ENCODE data around the gene ZFAND3.

DNA sequence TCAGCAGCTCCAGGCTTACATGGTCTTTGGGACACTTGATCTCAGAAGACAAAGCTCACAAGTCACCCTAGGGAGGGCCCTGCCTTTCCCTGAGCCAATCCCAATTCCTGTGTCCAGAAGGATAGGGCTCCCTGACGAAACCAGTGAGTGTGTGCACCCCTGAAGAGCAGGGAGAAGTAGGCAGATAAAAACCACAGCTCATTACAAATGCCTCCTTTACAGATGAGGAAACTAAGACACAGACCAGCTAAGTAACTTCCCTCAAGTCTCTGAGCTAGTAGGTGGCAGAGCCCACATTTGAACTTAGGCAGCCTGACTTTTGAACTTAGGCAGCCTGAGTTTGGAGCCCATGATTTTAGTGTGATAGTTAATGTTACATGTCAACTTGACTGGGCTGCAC is 6.7 kb upstream of the ZFAND3 start:
- TF ChIP-seq CTCF (IDR thresholded peaks at IDR 0.05; ENCODE audit: poor library complexity) (no peak), EZH2 (IDR thresholded peaks at IDR 0.05; ENCODE audit: borderline replicate concordance) (no peak)

All from hepatocyte (in vitro differentiated cells).